Measurements from ENCODE around the gene ADAMTS15.

GRCh38 chr11:130437848-130438247 is 10.6 kb upstream of the ADAMTS15 start:
- TF ChIP-seq POLR2AphosphoS5 (IDR thresholded peaks at IDR 0.05) (no peak), CTCF (IDR thresholded peaks at IDR 0.05) (no peak), POLR2A (IDR thresholded peaks at IDR 0.05) (no peak)

All from sigmoid colon (tissue), 4 donors.